ENCODE data around the gene MRPS14. TPM values are rescaled to one million over a fixed set of nuclear protein-coding genes. Genes with fewer than 3 reads are reported as not detected.

Gene MRPS14
- polyA plus RNA-seq, 1 donor from 2014 or later, result 49.5 TPM

GRCh38 chr1:175050992-175051391, 27.8 kb upstream of the MRPS14 start:
- Histone ChIP-seq H3K27me3 (ENCODE audit: insufficient read depth, low read depth, low read length) (no peaks in the 10 kb centered on the region), H3K9ac (ENCODE audit: low read length) (no peak overlapping the region), H3K4me3 (ENCODE audit: low read length) (no peak overlapping the region)

GRCh38 chr1:175045519-175045918, 22.3 kb upstream of the MRPS14 start:
- no peak overlapping the region for H3K4me2 ChIP-seq (ENCODE audit: low read length)
- no peaks in the 10 kb centered on the region for H3K9me3 ChIP-seq (ENCODE audit: low read length)
- H4K20me1 ChIP-seq (ENCODE audit: insufficient read depth), result no peaks in the 10 kb centered on the region
- TF ChIP-seq MXI1 (conservative IDR thresholded peaks at IDR 0.05; ENCODE audit: poor library complexity, severe bottlenecking), result no peak
- no peak for TF ChIP-seq EZH2 (IDR thresholded peaks at IDR 0.05; ENCODE audit: borderline replicate concordance, insufficient read depth, low read length, poor library complexity, severe bottlenecking)
- TF ChIP-seq REST (IDR thresholded peaks at IDR 0.05; ENCODE audit: borderline replicate concordance), result no peak
- no peak for TF ChIP-seq CTCF (IDR thresholded peaks at IDR 0.05; ENCODE audit: poor library complexity, severe bottlenecking)
- H3K9ac ChIP-seq (ENCODE audit: low read length), result no peak overlapping the region
- no peaks in the 10 kb centered on the region for H3F3A ChIP-seq (ENCODE audit: insufficient read depth, low read length, poor library complexity, severe bottlenecking)
- no peaks in the 10 kb centered on the region for H3K27me3 ChIP-seq (ENCODE audit: insufficient read depth, low read depth, low read length)
- no peaks in the 10 kb centered on the region for H3K79me2 ChIP-seq (replicated peaks; ENCODE audit: insufficient read depth, low read length)
- H3K36me3 ChIP-seq (ENCODE audit: insufficient read depth, low read length), result no peaks in the 10 kb centered on the region
- no peaks in the 10 kb centered on the region for H3K9me2 ChIP-seq (ENCODE audit: insufficient read depth, low read length)
- no peak overlapping the region for H2AFZ ChIP-seq (ENCODE audit: low read depth, low read length)
- H3K4me3 ChIP-seq (ENCODE audit: low read length), result no peak overlapping the region
- no peak overlapping the region for H3K27ac ChIP-seq (ENCODE audit: low read length)

More at GRCh38 chr1:175050992-175051391, 27.8 kb upstream of the MRPS14 start:
- Histone ChIP-seq H2AFZ (ENCODE audit: low read depth, low read length) (no peak overlapping the region), H3F3A (ENCODE audit: insufficient read depth, low read length, poor library complexity, severe bottlenecking) (no peaks in the 10 kb centered on the region), H4K20me1 (ENCODE audit: insufficient read depth) (no peaks in the 10 kb centered on the region), H3K79me2 (replicated peaks; ENCODE audit: insufficient read depth, low read length) (no peaks in the 10 kb centered on the region), H3K27ac (ENCODE audit: low read length) (no peak overlapping the region), H3K9me2 (ENCODE audit: insufficient read depth, low read length) (no peaks in the 10 kb centered on the region), H3K9me3 (ENCODE audit: low read length) (no peaks in the 10 kb centered on the region), H3K4me2 (ENCODE audit: low read length) (no peak overlapping the region), H3K36me3 (ENCODE audit: insufficient read depth, low read length) (no peaks in the 10 kb centered on the region)
- TF ChIP-seq CTCF (IDR thresholded peaks at IDR 0.05; ENCODE audit: poor library complexity, severe bottlenecking), result no peak
- TF ChIP-seq REST (IDR thresholded peaks at IDR 0.05; ENCODE audit: borderline replicate concordance), result no peak
- no peak for TF ChIP-seq EP300 (conservative IDR thresholded peaks at IDR 0.05; ENCODE audit: poor library complexity, severe bottlenecking)
- no peak for TF ChIP-seq POLR2AphosphoS5 (IDR thresholded peaks at IDR 0.05)
- TF ChIP-seq RAD21 (conservative IDR thresholded peaks at IDR 0.05), result no peak
- TF ChIP-seq EZH2 (IDR thresholded peaks at IDR 0.05; ENCODE audit: borderline replicate concordance, insufficient read depth, low read length, poor library complexity, severe bottlenecking), result no peak

Measured in neural cell (in vitro differentiated cells).